IMR-90 (cell line): ENCODE data around the gene EHBP1L1.

ENCODE experiments used
- CHD1 ChIP-seq: IDR thresholded peaks from 2 replicates; pipeline ENCODE4 v1.6.1; 2012; ENCODE audit warnings: low read depth, low read length, improper control_type of control experiment
- ELK1 ChIP-seq: fragments of 150-350 bp; IDR thresholded peaks from 2 replicates; pipeline ENCODE4 v1.6.1; 2016; ENCODE audit warnings: low read depth, mild to moderate bottlenecking, low read length, moderate library complexity, borderline replicate concordance
- FOS ChIP-seq: fragments of 150-350 bp; IDR thresholded peaks from 2 replicates; pipeline ENCODE4 v1.6.1; 2016; ENCODE audit warnings: low read depth, low read length
- MAFK ChIP-seq: IDR thresholded peaks from 2 replicates; pipeline ENCODE4 v1.6.1; 2012; ENCODE audit warnings: low read depth, low read length, improper control_type of control experiment
- MAZ ChIP-seq: IDR thresholded peaks from 2 replicates; pipeline ENCODE4 v1.6.1; 2012; ENCODE audit warnings: low read depth, mild to moderate bottlenecking, low read length, improper control_type of control experiment, moderate library complexity, borderline replicate concordance
- MXI1 ChIP-seq: IDR thresholded peaks from 2 replicates; pipeline ENCODE4 v1.6.1; 2012; ENCODE audit warnings: low read depth, mild to moderate bottlenecking, low read length, moderate library complexity, borderline replicate concordance
- POLR2A ChIP-seq: IDR thresholded peaks from 2 replicates; pipeline ENCODE4 v1.6.1; 2012; ENCODE audit warnings: mild to moderate bottlenecking, low read depth, low read length
- RAD21 ChIP-seq: IDR thresholded peaks from 2 replicates; pipeline ENCODE4 v1.6.1; 2012; ENCODE audit warnings: low read length, improper control_type of control experiment
- RFX5 ChIP-seq: IDR thresholded peaks from 2 replicates; pipeline ENCODE4 v1.8.0; 2012; ENCODE audit warnings: low read depth, mild to moderate bottlenecking, low read length, moderate library complexity
- SMC3 ChIP-seq: fragments of 150-350 bp; IDR thresholded peaks from 2 replicates; pipeline ENCODE4 v1.6.1; 2016; ENCODE audit warnings: low read depth, mild to moderate bottlenecking, antibody characterized with exemption, low read length, moderate library complexity
- TF ChIP-seq, protein P1 (sequence below): conservative IDR thresholded peaks from 2 replicates; pipeline ENCODE4 v1.5.1; 2012; ENCODE audit warnings: mild to moderate bottlenecking, low read depth, low read length, improper control_type of control experiment
- TF ChIP-seq, protein P2 (sequence below): fragments of 150-350 bp; IDR thresholded peaks from 2 replicates; pipeline ENCODE4 v1.6.1; 2017; ENCODE audit warnings: mild to moderate bottlenecking, antibody characterized with exemption, low read length, low read depth

GRCh38 chr11:65535102-65535501 lies 40.8 kb upstream of the EHBP1L1 start:
- no peak for TF ChIP-seq POLR2A
- TF ChIP-seq, protein P1, sequence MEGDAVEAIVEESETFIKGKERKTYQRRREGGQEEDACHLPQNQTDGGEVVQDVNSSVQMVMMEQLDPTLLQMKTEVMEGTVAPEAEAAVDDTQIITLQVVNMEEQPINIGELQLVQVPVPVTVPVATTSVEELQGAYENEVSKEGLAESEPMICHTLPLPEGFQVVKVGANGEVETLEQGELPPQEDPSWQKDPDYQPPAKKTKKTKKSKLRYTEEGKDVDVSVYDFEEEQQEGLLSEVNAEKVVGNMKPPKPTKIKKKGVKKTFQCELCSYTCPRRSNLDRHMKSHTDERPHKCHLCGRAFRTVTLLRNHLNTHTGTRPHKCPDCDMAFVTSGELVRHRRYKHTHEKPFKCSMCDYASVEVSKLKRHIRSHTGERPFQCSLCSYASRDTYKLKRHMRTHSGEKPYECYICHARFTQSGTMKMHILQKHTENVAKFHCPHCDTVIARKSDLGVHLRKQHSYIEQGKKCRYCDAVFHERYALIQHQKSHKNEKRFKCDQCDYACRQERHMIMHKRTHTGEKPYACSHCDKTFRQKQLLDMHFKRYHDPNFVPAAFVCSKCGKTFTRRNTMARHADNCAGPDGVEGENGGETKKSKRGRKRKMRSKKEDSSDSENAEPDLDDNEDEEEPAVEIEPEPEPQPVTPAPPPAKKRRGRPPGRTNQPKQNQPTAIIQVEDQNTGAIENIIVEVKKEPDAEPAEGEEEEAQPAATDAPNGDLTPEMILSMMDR: no peak
- TF ChIP-seq CHD1: no peak
- TF ChIP-seq, protein P2, sequence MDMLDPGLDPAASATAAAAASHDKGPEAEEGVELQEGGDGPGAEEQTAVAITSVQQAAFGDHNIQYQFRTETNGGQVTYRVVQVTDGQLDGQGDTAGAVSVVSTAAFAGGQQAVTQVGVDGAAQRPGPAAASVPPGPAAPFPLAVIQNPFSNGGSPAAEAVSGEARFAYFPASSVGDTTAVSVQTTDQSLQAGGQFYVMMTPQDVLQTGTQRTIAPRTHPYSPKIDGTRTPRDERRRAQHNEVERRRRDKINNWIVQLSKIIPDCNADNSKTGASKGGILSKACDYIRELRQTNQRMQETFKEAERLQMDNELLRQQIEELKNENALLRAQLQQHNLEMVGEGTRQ: no peak
- TF ChIP-seq MAZ: no peak
- no peak for TF ChIP-seq MAFK
- TF ChIP-seq FOS: no peak
- TF ChIP-seq RAD21: no peak
- TF ChIP-seq RFX5: no peak
- TF ChIP-seq MXI1: no peak
- no peak for TF ChIP-seq SMC3
- TF ChIP-seq ELK1: no peak
